ENCODE data around the gene IFNG-AS1. TPM values are rescaled to one million over a fixed set of nuclear protein-coding genes. Genes with fewer than 3 reads are reported as not detected.

IFNG-AS1 gene
- total RNA-seq, 1 donor from 2014 or later, result not detected

DNA sequence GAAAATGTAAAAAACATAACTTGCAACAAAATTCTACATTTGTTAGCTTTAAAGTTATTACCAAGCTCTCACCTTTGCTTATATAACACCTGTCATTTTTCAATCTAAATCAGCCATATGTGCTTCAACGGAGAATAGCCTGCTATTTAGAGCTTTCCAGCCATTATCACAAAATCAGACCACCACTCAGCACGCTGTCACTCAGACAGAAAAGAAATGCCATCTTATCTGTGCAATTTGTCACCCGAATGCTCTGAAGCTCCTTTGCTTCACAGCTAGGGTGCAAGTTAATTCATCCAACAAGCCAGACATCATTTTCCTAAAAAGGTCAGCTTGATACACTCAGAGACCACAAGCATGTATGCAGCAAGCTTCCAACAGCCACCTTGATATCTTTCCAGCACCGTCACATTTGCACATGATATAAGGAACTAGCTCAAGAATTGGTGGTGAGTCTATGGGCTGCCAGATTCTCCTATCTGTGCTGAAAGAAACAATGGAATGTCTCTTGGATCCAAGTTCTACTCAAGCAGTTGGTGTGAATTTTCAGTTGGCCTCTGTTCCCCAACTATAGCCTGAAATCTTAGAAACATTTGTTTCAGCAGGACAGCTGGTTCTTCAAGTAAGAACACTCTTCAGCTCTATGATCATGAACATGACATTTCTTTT, 20.0 kb upstream of the IFNG-AS1 start:
- Mint-ChIP-seq H3K9me3 (no peaks in the 10 kb centered on the region), H3K36me3 (ENCODE audit: low read depth) (no peaks in the 10 kb centered on the region), H3K27ac (no peak overlapping the region), H3K27me3 (ENCODE audit: low read depth) (peaks cover 17% of the 10 kb centered on the region), H3K4me1 (ENCODE audit: low read depth) (no peaks in the 10 kb centered on the region), H3K4me3 (ENCODE audit: low read depth) (no peak overlapping the region)
- no peak for DNase-seq (ENCODE audit: low spot score)
- intact Hi-C loops (cut with micrococcal nuclease), result no loop called here

DNA sequence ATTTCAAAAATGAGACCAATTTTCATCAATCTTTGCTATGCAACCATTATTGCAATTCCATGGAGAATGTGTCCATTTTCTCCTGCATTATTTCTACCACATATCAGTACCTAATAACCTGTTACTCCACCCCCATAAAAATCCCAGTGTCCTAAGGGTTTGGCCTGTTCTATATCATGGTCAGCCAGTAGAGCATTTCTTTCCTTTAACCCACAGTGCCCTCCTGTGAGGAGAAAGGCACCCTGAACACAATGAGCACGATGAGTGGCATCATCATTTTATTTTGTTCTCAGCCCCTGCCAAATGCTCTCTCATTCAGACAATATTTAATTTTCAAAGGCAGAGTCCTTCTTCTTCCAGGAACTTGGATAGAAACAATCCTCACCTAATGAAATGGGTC, 11.6 kb upstream of the IFNG-AS1 start:
- Mint-ChIP-seq H3K9me3 (no peaks in the 10 kb centered on the region), H3K4me3 (ENCODE audit: low read depth) (no peak overlapping the region), H3K27ac (no peak overlapping the region), H3K36me3 (ENCODE audit: low read depth) (no peaks in the 10 kb centered on the region), H3K4me1 (ENCODE audit: low read depth) (no peaks in the 10 kb centered on the region), H3K27me3 (ENCODE audit: low read depth) (peaks cover 15% of the 10 kb centered on the region)
- intact Hi-C loops (cut with micrococcal nuclease), result no loop called here
- DNase-seq (ENCODE audit: low spot score), result no peak

DNA sequence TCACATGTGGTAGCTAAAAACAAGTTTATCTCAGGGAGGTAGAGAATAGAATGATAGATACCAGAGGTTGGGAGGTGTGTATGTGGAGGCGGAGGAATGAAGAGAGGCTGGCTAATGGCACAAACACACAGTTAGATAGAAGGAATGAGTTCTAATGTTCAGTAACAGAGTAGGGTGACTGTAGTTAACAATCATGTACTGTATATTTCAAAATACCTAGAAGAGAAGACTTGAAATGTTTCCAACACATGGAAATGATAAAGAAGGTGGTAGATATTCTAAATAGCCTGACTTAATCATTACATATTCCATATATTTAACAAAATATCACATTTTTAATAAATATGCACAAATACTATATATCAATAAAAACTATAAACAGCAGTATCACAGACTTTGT, 8.9 kb upstream of the IFNG-AS1 start:
- intact Hi-C loops (cut with micrococcal nuclease), result no loop called here
- Mint-ChIP-seq H3K4me3 (ENCODE audit: low read depth) (no peak overlapping the region), H3K27me3 (ENCODE audit: low read depth) (peaks cover 2% of the 10 kb centered on the region), H3K36me3 (ENCODE audit: low read depth) (no peaks in the 10 kb centered on the region), H3K27ac (no peak overlapping the region), H3K4me1 (ENCODE audit: low read depth) (no peaks in the 10 kb centered on the region), H3K9me3 (no peaks in the 10 kb centered on the region)
- DNase-seq (ENCODE audit: low spot score), result no peak

DNA sequence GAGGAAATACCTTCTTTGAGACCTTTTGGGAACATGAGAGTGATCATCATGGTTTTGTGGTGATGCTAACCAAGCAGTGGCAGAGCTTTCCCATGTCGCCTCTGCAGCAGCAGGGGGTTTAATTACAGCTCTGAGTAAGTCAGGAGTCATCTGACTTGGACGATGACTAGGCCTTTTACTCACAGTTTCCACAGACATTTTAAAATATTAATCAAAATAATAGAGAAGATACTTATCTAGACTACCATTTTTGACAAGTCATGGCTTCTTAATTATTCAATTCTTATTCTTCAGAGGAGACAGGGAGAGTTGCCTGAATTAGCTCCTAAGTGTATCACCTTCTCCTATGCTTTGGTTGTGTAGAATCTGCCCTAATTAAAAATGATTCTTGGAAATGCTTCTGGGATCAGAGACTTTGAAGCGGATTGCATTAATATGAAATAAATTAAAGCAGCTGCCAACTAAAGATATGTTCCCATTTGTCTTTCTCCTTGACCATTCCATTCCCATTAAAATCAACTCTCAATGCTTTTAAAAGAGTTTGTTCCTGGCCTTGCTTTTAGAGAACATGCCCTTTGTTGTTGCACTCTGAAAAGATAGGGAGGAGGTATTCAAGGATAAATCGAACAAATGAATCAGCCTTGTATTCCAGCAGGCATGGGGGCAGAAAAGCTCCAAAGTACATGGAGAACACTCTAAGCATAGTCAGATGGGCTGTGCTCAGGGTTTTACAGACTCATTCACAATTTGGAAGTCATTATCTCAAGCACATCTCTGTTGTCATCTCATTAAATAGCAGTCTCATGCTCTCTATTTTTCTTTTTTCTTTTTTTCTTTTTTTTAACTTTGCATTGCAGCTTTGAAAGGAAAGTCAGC, 7.7 kb upstream of the IFNG-AS1 start:
- no peak for DNase-seq (ENCODE audit: low spot score)
- Mint-ChIP-seq H3K4me3 (ENCODE audit: low read depth) (no peak overlapping the region), H3K27me3 (ENCODE audit: low read depth) (peaks cover 2% of the 10 kb centered on the region), H3K4me1 (ENCODE audit: low read depth) (no peaks in the 10 kb centered on the region), H3K36me3 (ENCODE audit: low read depth) (no peaks in the 10 kb centered on the region), H3K9me3 (no peaks in the 10 kb centered on the region), H3K27ac (no peak overlapping the region)
- intact Hi-C loops (cut with micrococcal nuclease), result no loop called here

DNA sequence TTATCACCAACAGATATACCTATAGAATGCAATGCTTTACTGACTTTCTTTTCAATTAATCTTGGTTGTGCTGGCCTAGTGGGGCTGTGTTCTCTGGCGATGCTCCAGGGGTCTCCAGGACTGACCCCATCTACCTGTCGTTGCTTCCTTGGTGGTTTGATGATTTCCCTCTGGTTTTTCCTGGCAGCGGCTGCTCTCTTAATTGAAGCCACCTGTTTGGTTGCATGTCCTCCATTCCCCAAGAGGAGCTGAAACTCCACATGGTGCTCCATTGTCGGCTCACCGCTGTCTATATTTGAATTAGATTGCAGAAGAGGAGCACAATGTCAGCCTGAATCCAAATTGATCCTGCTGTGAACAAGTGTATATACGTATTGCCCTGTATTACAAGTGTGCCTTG, 7.1 kb upstream of the IFNG-AS1 start:
- Mint-ChIP-seq H3K4me1 (ENCODE audit: low read depth) (no peaks in the 10 kb centered on the region), H3K27ac (no peak overlapping the region), H3K36me3 (ENCODE audit: low read depth) (no peaks in the 10 kb centered on the region), H3K9me3 (no peaks in the 10 kb centered on the region), H3K27me3 (ENCODE audit: low read depth) (peaks cover 2% of the 10 kb centered on the region), H3K4me3 (ENCODE audit: low read depth) (no peak overlapping the region)
- intact Hi-C loops (cut with micrococcal nuclease), result no loop called here
- DNase-seq (ENCODE audit: low spot score), result no peak

DNA sequence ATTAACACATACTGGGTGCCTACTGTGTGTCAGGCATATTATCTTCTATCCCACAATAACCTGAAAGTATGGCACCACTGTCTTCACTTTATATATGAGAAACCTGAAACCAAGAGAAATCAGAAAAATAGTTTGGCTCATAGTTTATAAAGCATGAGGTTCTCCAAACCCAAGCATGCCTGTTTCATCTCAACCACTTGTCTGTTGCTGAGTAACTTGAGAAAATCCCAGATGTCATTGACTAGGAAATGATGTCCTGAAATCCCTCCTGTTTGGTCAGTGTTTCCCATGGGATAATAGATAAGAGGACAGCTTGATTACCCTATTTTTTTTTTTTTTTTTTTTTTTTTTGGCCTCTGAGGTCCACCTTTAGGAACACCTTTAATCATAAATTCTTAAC, 2.6 kb upstream of the IFNG-AS1 start:
- H3K9me3 Mint-ChIP-seq, result no peaks in the 10 kb centered on the region
- H3K4me1 Mint-ChIP-seq (ENCODE audit: low read depth), result peaks cover 12% of the 10 kb centered on the region
- H3K27ac Mint-ChIP-seq, result no peak overlapping the region
- DNase-seq (ENCODE audit: low spot score), result no peak
- no peaks in the 10 kb centered on the region for H3K27me3 Mint-ChIP-seq (ENCODE audit: low read depth)
- intact Hi-C loops (cut with micrococcal nuclease), result no loop called here
- no peaks in the 10 kb centered on the region for H3K36me3 Mint-ChIP-seq (ENCODE audit: low read depth)
- no peak overlapping the region for H3K4me3 Mint-ChIP-seq (ENCODE audit: low read depth)

DNA sequence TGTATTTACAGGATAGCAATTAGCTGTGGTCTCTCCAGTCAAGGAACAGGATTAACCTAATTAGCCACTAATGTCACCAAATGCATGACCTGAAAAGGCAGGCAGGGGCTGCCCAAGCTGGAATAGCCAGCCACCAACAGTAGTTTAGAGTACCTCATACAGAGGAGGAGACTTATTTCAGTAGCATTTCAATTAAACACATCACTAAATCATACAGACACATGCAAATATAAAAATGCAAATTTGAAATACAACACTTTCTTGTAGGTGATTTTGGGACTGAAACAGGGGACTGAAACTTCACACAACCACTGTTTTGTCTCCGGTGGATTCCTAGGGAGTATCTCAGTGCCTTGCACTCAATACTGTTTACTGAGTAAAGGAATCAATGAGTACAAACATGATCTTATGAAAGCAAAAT, 636 bp upstream of the IFNG-AS1 start:
- Mint-ChIP-seq H3K4me1 (ENCODE audit: low read depth) (peaks cover 12% of the 10 kb centered on the region), H3K27ac (no peak overlapping the region), H3K4me3 (ENCODE audit: low read depth) (no peak overlapping the region), H3K9me3 (no peaks in the 10 kb centered on the region), H3K36me3 (ENCODE audit: low read depth) (no peaks in the 10 kb centered on the region), H3K27me3 (ENCODE audit: low read depth) (no peaks in the 10 kb centered on the region)
- no peak for DNase-seq (ENCODE audit: low spot score)
- intact Hi-C loops (cut with micrococcal nuclease), result no loop called here

DNA sequence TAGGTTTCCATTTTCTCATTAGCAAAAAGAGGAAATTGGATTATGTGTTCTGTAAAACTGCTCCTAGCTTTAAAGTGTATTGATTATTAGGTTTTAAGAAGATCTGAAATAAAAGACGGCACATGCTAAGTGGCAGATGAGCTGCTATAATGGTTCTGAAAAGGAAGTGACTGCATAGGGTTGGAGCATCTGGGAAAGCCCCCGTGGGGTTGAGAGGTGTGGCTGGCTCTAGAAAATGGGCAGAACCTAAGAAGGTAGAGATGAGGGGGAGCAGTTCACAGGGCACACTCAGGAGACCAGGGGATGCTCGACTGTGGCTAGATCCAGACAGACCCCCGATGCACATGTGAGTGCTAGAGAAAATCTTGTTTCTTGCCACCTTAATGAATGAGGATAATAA, 1.9 kb downstream of the IFNG-AS1 start:
- intact Hi-C loops (cut with micrococcal nuclease), result no loop called here
- no peaks in the 10 kb centered on the region for H3K36me3 Mint-ChIP-seq (ENCODE audit: low read depth)
- peaks cover 12% of the 10 kb centered on the region for H3K4me1 Mint-ChIP-seq (ENCODE audit: low read depth)
- peaks cover 5% of the 10 kb centered on the region for H3K27me3 Mint-ChIP-seq (ENCODE audit: low read depth)
- H3K4me3 Mint-ChIP-seq (ENCODE audit: low read depth), result no peak overlapping the region
- DNase-seq (ENCODE audit: low spot score), result no peak
- no peak overlapping the region for H3K27ac Mint-ChIP-seq
- no peaks in the 10 kb centered on the region for H3K9me3 Mint-ChIP-seq

DNA sequence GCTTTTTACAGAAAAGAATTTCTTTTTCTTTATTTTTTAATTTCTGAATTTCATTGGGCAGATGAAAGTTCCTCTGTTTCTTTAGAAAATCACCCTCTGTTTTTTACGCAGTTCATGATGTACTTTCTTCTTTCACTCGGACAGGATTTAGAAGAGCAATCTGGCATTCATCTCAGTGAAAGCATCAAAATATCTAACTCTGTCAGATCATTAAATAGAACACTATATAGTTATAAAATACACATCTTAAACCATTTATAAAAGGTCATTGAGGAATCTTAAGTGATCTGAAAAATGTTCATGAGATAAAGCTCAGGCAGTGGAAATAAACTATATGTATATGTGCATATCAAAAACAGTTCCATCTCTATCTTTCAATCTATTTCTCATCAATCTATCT, 3.9 kb downstream of the IFNG-AS1 start:
- Mint-ChIP-seq H3K27me3 (ENCODE audit: low read depth) (peaks cover 7% of the 10 kb centered on the region), H3K9me3 (no peaks in the 10 kb centered on the region), H3K4me3 (ENCODE audit: low read depth) (no peak overlapping the region), H3K4me1 (ENCODE audit: low read depth) (peaks cover 12% of the 10 kb centered on the region), H3K36me3 (ENCODE audit: low read depth) (no peaks in the 10 kb centered on the region), H3K27ac (no peak overlapping the region)
- intact Hi-C loops (cut with micrococcal nuclease), result no loop called here
- no peak for DNase-seq (ENCODE audit: low spot score)

DNA sequence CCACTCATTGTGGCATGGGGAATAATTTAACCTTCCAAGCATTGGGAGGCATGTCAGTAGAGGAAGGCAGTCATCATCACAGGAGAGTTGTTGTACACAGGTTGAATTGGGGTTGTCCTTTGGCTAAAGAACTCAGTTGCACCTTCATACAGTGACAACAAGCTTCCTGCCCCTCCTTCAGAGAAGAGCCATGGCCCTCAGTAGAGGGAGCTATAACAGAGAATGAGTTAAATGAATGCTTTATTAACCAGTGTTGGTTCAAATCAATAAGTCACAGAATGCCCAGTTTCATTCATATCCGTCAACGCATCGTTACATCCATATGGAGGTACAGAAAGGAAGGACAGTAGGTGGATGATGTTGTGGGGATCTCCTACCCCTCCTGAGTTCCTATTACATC, 4.8 kb downstream of the IFNG-AS1 start:
- H3K9me3 Mint-ChIP-seq, result no peaks in the 10 kb centered on the region
- peaks cover 7% of the 10 kb centered on the region for H3K27me3 Mint-ChIP-seq (ENCODE audit: low read depth)
- no peak overlapping the region for H3K27ac Mint-ChIP-seq
- H3K4me1 Mint-ChIP-seq (ENCODE audit: low read depth), result peaks cover 16% of the 10 kb centered on the region
- intact Hi-C loops (cut with micrococcal nuclease), result no loop called here
- H3K36me3 Mint-ChIP-seq (ENCODE audit: low read depth), result no peaks in the 10 kb centered on the region
- DNase-seq (ENCODE audit: low spot score), result no peak
- H3K4me3 Mint-ChIP-seq (ENCODE audit: low read depth), result no peak overlapping the region

DNA sequence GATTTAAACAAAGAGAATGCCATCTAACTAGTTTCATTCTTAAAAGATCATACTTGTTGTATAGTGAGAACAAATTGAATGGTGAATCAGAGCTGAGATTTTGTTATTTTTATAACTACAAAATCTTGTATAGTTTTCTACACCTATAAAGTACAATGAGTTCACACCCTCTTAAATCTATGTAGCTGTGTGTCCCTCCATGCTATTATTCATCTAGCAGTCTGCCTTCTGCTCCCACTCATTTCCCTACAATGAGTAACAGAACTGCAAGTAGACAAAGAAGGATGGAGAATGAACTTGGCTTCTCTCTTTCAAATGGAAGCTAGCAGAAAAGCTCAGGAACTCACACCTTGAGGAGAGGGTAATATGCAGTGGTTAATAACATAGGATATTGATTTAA, 7.1 kb downstream of the IFNG-AS1 start:
- Mint-ChIP-seq H3K27ac (no peak overlapping the region), H3K9me3 (no peaks in the 10 kb centered on the region), H3K27me3 (ENCODE audit: low read depth) (peaks cover 7% of the 10 kb centered on the region), H3K4me1 (ENCODE audit: low read depth) (peaks cover 4% of the 10 kb centered on the region), H3K4me3 (ENCODE audit: low read depth) (no peak overlapping the region), H3K36me3 (ENCODE audit: low read depth) (no peaks in the 10 kb centered on the region)
- no peak for DNase-seq (ENCODE audit: low spot score)
- intact Hi-C loops (cut with micrococcal nuclease), result no loop called here

DNA sequence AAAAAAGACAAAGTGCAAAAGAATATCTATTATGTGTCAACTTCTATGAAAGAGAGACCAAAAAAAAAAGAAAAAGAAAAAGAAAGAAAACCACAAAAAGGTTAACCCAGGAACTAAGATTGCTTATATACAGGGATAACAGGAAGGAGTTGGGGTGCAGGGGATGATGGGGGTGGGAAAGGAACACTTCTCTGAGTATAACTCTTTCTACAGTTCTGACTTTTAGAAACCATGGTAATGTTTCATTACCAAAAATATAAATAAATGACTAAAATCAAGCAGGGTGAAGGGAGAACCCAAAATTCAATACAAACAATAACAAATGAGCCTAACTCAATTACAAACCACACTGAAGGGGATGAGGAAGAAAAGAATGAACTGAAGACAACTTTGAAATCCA, 9.1 kb downstream of the IFNG-AS1 start:
- Mint-ChIP-seq H3K9me3 (no peaks in the 10 kb centered on the region), H3K27me3 (ENCODE audit: low read depth) (peaks cover 7% of the 10 kb centered on the region), H3K4me1 (ENCODE audit: low read depth) (peaks cover 4% of the 10 kb centered on the region), H3K27ac (no peak overlapping the region), H3K4me3 (ENCODE audit: low read depth) (no peak overlapping the region), H3K36me3 (ENCODE audit: low read depth) (no peaks in the 10 kb centered on the region)
- no peak for DNase-seq (ENCODE audit: low spot score)
- intact Hi-C loops (cut with micrococcal nuclease), result no loop called here

DNA sequence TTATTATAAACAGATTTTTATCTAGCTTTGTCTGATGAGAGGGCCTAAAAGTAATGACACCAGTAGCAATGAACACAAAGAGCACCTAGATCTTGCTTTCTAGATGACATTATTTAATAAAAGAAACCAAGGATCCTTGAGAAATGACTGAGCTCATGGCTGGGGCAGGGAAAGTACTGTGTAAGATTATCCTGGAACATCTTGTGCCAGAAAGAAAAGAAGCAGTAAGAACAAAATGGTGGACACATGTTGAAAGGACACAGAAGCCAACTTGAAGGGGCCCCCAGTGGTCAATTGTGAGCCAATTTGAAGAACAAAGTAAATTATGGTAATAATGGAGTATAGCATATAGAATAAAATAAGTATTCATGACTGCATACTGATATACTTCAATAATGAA, 10.0 kb downstream of the IFNG-AS1 start:
- Mint-ChIP-seq H3K36me3 (ENCODE audit: low read depth) (no peaks in the 10 kb centered on the region), H3K9me3 (no peaks in the 10 kb centered on the region), H3K27me3 (ENCODE audit: low read depth) (peaks cover 2% of the 10 kb centered on the region), H3K27ac (no peak overlapping the region), H3K4me3 (ENCODE audit: low read depth) (no peak overlapping the region), H3K4me1 (ENCODE audit: low read depth) (peaks cover 4% of the 10 kb centered on the region)
- DNase-seq (ENCODE audit: low spot score), result no peak
- intact Hi-C loops (cut with micrococcal nuclease), result no loop called here
